Spleen (tissue), 13 donors: ENCODE measurements around the gene CHST7. TPM values are rescaled to one million over a fixed set of nuclear protein-coding genes. Genes with fewer than 3 reads are reported as not detected.
"Not testable (repeated sequence)": the region's sequence is repeated elsewhere in the genome, so short reads cannot be mapped to it uniquely, and the experiment has no call there.

Experiments
- DNase-seq: peaks from one replicate; pipeline ENCODE4 v3.0.0-alpha.2; 2020
- H3K27ac ChIP-seq, 8 donors: fragments of 200-600 bp; sonication (generic) in 7 of 8; 1 replicate in 4 of 8; 2 replicates in 4 of 8; pipeline versions ENCODE4 v1.5.0 to v1.8.0; 2016 to 2021; ENCODE audit warnings: inconsistent platforms in 4 of 8, mild to moderate bottlenecking in 4 of 8, moderate library complexity in 1 of 8
- H3K27me3 ChIP-seq, 7 donors: fragments of 200-600 bp; sonication (generic) in 6 of 7; replicated peaks in 1 of 7; 1 replicate in 4 of 7; 2 replicates in 3 of 7; pipeline versions ENCODE4 v1.5.0 to v1.8.0; 2016 to 2021; ENCODE audit warnings: inconsistent platforms in 3 of 7, mild to moderate bottlenecking in 1 of 7
- H3K36me3 ChIP-seq, 6 donors: fragments of 200-600 bp; sonication (generic) in 5 of 6; 1 replicate in 4 of 6; 2 replicates in 2 of 6; pipeline versions ENCODE4 v1.5.0 to v1.8.0; 2016 to 2021; ENCODE audit warnings: inconsistent platforms in 2 of 6
- H3K4me1 ChIP-seq, 6 donors: fragments of 200-600 bp; sonication (generic) in 5 of 6; 1 replicate in 3 of 6; 2 replicates in 3 of 6; pipeline versions ENCODE4 v1.5.0 to v1.8.0; 2016 to 2021; ENCODE audit warnings: inconsistent platforms in 3 of 6
- H3K4me3 ChIP-seq, 8 donors: fragments of 200-600 bp; sonication (generic) in 7 of 8; 1 replicate in 4 of 8; 2 replicates in 4 of 8; pipeline versions ENCODE4 v1.5.0 to v1.8.0; 2016 to 2021; ENCODE audit warnings: inconsistent platforms in 4 of 8, mild to moderate bottlenecking in 4 of 8, moderate library complexity in 2 of 8
- H3K9me3 ChIP-seq, 8 donors: fragments of 200-600 bp; sonication (generic) in 7 of 8; 1 replicate in 4 of 8; 2 replicates in 4 of 8; pipeline versions ENCODE4 v1.5.0 to v1.8.0; 2016 to 2021; ENCODE audit warnings: inconsistent platforms in 4 of 8
- CTCF ChIP-seq, 11 experiments: fragments of 200-600 bp in 7 of 11; fragments of 450-650 bp in 4 of 11; sonication (generic) in 4 of 11; IDR thresholded peaks in 8 of 11; conservative IDR thresholded peaks in 3 of 11; 1 replicate in 7 of 11; 2 replicates in 4 of 11; pipeline versions ENCODE4 v1.4.0 to v1.8.0; 2016 to 2021; ENCODE audit warnings: antibody characterized with exemption in 11 of 11, inconsistent platforms in 4 of 11, mild to moderate bottlenecking in 1 of 11
- POLR2A ChIP-seq, 3 donors: fragments of 450-650 bp; IDR thresholded peaks; one replicate each; pipeline ENCODE4 v1.5.1; 2017; ENCODE audit warnings: antibody characterized with exemption in 3 of 3, mild to moderate bottlenecking in 1 of 3
- POLR2AphosphoS5 ChIP-seq, 3 donors: sonication (generic); formaldehyde crosslinking; IDR thresholded peaks; one replicate each; pipeline ENCODE4 v1.5.1; 2017; ENCODE audit warnings: antibody characterized with exemption in 3 of 3
- WGBS, 5 donors: extraction: QIAGEN DNeasy Blood & Tissue Kit in 3 of 5; methylation state at CpG; one replicate each; pipeline versions ENCODE4 v1.1.5 to v1.1.7; 2013 to 2018; 5-methylcytosine and 5-hydroxymethylcytosine counted together
- intact Hi-C: fragments of 100-400 bp; cut with DNase I; formaldehyde crosslinking; loops from one replicate; pipeline ENCODE4 v1.15.0; 2023; ENCODE audit warnings: low total_unique reads
- long read RNA-seq, 2 donors: transcript quantifications; one replicate each; lab custom pipeline, GENCODE V29; 2026
- polyA plus RNA-seq, 3 donors: library from polyadenylated mRNA; stranded (reverse); fragments of 200-250 nt; gene quantifications; one replicate each; pipeline ENCODE4 v1.2.1, GENCODE V29; 2013
- total RNA-seq, 7 donors: library from RNA; depleted of rRNA in 3 of 7; stranded (reverse); fragments of >200 nt in 3 of 7; fragmentation: NEBNext Ultra II Directional in 4 of 7; extraction: Animal tissue kit (Norgen Biotek cat#: 25700) in 4 of 7; gene quantifications; one replicate each; pipeline versions ENCODE4 v1.1.0 to v1.2.1, GENCODE V29; 2016 to 2021
- donor health status: healthy with polysubstance abuse.
- donor health status: DM: no; HTN: no; CAD: no; lungs with moderate emphysema.
- donor health status: DM: no; HTN: no; CAD: no.
- donor health status: Bipolar disorder and iron deficiency.
- donor health status: healthy.
- donor health status: DM: no; HTN: no; CAD: no.
- donor health status: DM: yes; HTN: yes; CAD: no.

Gene CHST7, protein sequence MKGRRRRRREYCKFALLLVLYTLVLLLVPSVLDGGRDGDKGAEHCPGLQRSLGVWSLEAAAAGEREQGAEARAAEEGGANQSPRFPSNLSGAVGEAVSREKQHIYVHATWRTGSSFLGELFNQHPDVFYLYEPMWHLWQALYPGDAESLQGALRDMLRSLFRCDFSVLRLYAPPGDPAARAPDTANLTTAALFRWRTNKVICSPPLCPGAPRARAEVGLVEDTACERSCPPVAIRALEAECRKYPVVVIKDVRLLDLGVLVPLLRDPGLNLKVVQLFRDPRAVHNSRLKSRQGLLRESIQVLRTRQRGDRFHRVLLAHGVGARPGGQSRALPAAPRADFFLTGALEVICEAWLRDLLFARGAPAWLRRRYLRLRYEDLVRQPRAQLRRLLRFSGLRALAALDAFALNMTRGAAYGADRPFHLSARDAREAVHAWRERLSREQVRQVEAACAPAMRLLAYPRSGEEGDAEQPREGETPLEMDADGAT
- 10 to 100 TPM; 14.6 to 43.9 (median 29.2) TPM for total RNA-seq
- 1 to 10 TPM; 2.0 to 5.2 (median 2.9) TPM for polyA plus RNA-seq
- long read RNA-seq, donor 1, transcript CHST7-201 (2 exons, 2,289 nt), result major isoform, 8 of 8 reads
- long read RNA-seq, donor 1, partial matches to known transcripts, result 0 of 8 reads
- long read RNA-seq, donor 1, other reads (novel, unspliced or antisense), result 0 of 8 reads
- long read RNA-seq, donor 2, transcript CHST7-201 (2 exons, 2,289 nt), result major isoform, 6 of 6 reads
- long read RNA-seq, donor 2, partial matches to known transcripts, result 0 of 6 reads
- long read RNA-seq, donor 2, other reads (novel, unspliced or antisense), result 0 of 6 reads

DNA sequence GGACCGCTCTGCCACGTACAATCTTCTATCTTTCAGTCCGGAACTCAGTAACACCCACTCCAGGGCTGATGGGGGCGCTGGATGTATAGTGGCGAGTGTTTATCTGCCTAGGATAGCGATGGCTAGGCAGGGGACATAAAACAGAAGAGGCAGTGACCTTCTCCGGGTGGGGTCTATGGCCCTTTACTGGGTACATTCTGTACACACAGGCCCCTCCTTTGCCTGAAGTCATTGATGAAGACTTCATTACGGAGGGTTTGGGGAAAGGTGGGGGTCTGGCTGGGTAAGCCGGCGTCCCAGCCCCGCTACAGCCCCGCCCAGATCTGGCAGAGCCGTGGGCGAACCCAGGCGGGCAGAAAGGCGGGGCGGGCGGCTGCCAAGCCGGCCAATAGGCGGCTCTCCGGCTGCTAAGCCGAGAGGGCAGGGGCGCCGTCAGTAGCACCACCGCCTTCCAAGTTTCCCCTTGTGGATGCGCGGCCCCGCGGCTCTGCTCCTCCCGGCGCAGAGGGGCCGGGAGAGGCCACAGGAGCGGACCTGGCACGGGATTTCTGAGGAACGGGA lies at the start of gene CHST7:
Gene CHST7, plus strand, starts transcription at position 435 of the 561 bp plus-strand sequence. CDS start 167 bp downstream, outside the sequence.
- intact Hi-C loops, result loop anchor here (10.0 kb wide), 1 partner anchor 71 kb away; no protein-coding TSS in a partner anchor
- TF ChIP-seq CTCF (IDR thresholded peaks at IDR 0.05 in 8 of 11, conservative IDR thresholded peaks at IDR 0.05 in 3 of 11) (peak in 7 of 11 experiments; percentile 8 to 34 (median 19)), POLR2A (IDR thresholded peaks at IDR 0.05) (peak in 1 of 3 donors; percentile 57), POLR2AphosphoS5 (IDR thresholded peaks at IDR 0.05) (peak; percentile 70 to 89 (median 84))

DNA sequence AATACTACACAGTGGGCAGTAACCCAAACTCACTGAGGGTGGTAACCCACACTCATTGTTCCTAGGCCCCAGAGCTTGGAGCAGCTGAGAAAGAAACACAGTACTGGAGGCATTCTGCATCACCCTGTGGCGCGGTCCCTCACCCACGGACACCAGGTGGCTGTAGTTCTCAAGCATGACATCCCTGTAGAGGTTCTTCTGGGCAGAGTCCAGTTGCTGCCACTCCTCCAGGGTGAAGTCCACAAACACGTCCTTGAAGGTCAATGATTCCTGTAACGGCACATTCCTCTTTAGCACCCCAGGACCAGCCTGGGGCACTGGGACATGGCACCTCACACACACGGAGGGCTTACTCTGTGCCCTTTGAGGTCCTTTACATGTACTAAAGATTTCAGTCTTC lies 44.9 kb upstream of the CHST7 start:
- WGBS, 5 donors, result 80 to 100% (median 91%) methylated on average over 1 to 6 of the region's 6 CpGs
- H3K9me3 ChIP-seq, H3K4me3 ChIP-seq, H3K27me3 ChIP-seq, H3K4me1 ChIP-seq, H3K27ac ChIP-seq, DNase-seq, intact Hi-C loops: not testable (repeated sequence)
- H3K36me3 ChIP-seq, result peaks cover 0 to 18% (median 0%) of the 10 kb centered on the region in 6 donors

More for the DNA sequence above, at the start of gene CHST7:
- WGBS, 5 donors, result 0 to 44% (median 0%) methylated on average over 1 to 35 of the region's 35 CpGs
- Histone ChIP-seq H3K9me3 (peaks cover 0 to 6% (median 0%) of the 10 kb centered on the region in 8 donors), H3K4me3 (peak within 1 kb of the TSS; percentile 42 to 87 (median 68)), H3K27me3 (peaks cover 0 to 9% (median 0%) of the 10 kb centered on the region in 7 donors), H3K36me3 (peaks cover 0 to 2% (median 0%) of the 10 kb centered on the region in 6 donors), H3K4me1 (peaks cover 0 to 57% (median 24%) of the 10 kb centered on the region in 6 donors), H3K27ac (peak within 1 kb of the TSS; percentile 16 to 88 (median 82))
- peak; percentile 92 for DNase-seq

DNA sequence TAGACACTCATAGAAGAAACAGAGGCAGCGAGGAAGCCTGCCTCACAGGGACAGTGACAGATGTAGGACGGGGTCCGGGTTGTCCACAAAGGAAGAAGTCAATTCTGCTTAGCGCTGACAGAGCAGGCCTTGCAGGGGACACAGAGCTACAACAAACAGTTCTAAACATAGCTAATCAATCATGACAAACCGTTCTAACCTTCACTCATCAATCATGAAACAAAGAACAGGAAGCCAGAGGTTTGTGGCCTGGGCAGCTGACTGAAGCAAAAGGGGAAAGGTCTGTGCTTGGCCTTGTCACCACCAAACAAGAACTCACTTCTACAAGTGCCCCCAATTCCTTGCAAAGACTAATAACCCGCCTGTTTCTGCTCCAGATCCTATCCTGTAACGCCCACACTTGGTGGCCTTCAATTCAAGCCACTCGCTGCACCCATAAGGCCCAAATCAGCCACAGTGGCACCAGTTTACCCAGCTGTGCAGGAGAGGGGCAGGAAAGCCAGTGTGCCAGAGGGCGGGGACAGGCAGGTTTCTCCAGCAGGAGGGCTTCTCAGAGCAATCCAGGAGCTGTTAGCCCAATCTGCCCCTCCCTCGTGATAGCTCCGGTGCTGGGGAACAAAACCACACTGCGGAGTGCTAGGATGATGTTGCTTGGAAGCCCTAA lies 43.7 kb upstream of the CHST7 start:
- H3K27me3 ChIP-seq, H3K9me3 ChIP-seq, H3K4me1 ChIP-seq, intact Hi-C loops, H3K27ac ChIP-seq, DNase-seq, H3K4me3 ChIP-seq: not testable (repeated sequence)
- 63 to 79% (median 64%) methylated on average over 7 to 12 of the region's 12 CpGs for WGBS, 5 donors
- peaks cover 0 to 14% (median 0%) of the 10 kb centered on the region in 6 donors for H3K36me3 ChIP-seq

DNA sequence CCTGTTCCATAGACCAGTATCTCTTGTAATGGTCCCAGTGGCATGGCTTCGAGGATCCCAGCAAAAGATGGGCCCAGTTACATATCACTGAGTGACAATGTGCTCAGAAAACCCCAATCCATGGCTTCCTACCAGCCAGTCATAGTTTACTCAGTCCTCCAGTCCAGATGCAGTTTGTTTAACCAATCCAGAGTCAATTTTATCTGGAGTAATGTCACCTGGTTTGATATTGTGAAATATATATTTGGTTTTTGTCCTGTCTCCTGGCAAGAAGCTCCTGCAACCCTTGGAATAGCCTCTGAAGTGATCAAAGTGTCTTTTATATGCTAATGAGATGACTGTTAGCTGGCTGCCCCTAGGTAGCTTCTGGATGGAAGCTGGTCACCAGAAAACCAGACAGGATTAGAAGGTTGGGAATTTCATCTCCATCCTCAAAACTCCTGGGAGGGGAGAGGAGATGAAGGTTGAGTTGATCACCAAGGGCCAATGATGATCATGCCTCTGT lies 43.1 kb upstream of the CHST7 start:
- H3K27ac ChIP-seq, DNase-seq, H3K4me3 ChIP-seq, H3K27me3 ChIP-seq, H3K9me3 ChIP-seq, intact Hi-C loops, H3K4me1 ChIP-seq: not testable (repeated sequence)
- peaks cover 0 to 14% (median 0%) of the 10 kb centered on the region in 6 donors for H3K36me3 ChIP-seq
- WGBS, 5 donors, result 73 to 89% (median 86%) methylated on average over 1 of the region's 1 CpG; no CpG with 5 or more reads in 1 of the 5 donors

GRCh38 chrX:46531442-46531841 lies 42.1 kb upstream of the CHST7 start:
- Histone ChIP-seq H3K4me1 (no peaks in the 10 kb centered on the region), H3K27me3 (no peaks in the 10 kb centered on the region), H3K36me3 (peaks cover 0 to 10% (median 0%) of the 10 kb centered on the region in 6 donors), H3K27ac (no peak overlapping the region), H3K9me3 (no peaks in the 10 kb centered on the region), H3K4me3 (no peak overlapping the region)
- no peak for DNase-seq
- intact Hi-C loops, result no loop called here
- TF ChIP-seq POLR2AphosphoS5 (IDR thresholded peaks at IDR 0.05) (no peak), POLR2A (IDR thresholded peaks at IDR 0.05) (no peak), CTCF (IDR thresholded peaks at IDR 0.05 in 8 of 11, conservative IDR thresholded peaks at IDR 0.05 in 3 of 11) (no peak)
- 69 to 80% (median 75%) methylated on average over 3 of the region's 3 CpGs for WGBS, 5 donors
